ENCODE data around the gene PLCL1.
"Not testable (repeated sequence)": the region's sequence is repeated elsewhere in the genome, so short reads cannot be mapped to it uniquely, and the experiment has no call there.

Gene PLCL1

DNA sequence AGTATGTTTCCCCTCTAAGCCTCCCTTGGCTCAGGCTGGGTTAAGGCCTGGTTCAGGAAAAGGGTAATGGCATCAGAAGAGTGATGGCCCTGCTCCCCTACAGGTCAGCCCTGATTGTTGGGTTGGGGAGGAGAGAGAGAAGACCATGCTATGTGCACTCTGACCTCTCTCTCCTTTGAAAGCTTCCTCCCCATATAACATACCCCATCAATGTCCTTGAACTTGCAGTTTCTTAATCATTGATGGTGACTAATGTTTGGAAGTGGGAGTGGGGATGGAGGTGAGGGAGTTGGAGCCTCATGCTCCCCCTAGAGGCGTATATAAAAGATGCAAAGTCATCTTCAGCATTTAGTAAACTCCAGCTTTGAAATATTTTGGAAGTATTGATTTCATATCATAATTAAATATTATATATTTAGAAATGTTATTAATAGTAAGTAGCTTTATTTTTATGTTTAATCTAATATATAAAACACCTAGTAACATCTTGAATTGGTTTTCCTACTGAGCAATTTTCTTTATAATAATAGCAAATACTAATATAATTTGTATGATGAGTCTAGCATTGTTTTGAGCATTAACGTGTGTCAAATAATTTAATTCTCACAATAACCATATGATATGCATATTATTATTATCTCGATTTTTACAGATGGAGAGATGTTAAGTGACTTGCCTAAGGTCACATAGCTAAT is 8.8 kb downstream of the PLCL1 start:
- H3K4me1 ChIP-seq (ENCODE audit: control insufficient read depth, low read depth, low read length), result no peaks in the 10 kb centered on the region
- H3K9ac ChIP-seq (ENCODE audit: low read length), result no peak overlapping the region
- no peaks in the 10 kb centered on the region for H3K9me3 ChIP-seq (ENCODE audit: control insufficient read depth, low read depth, low read length)
- H3K27ac ChIP-seq (ENCODE audit: low read length), result no peak overlapping the region
- no peak overlapping the region for H3K4me3 ChIP-seq (ENCODE audit: low read length)
- no peaks in the 10 kb centered on the region for H3K36me3 ChIP-seq (ENCODE audit: control insufficient read depth, low read depth, low read length)
- H3K27me3 ChIP-seq (ENCODE audit: control insufficient read depth, insufficient read depth, low read length), result no peaks in the 10 kb centered on the region

DNA sequence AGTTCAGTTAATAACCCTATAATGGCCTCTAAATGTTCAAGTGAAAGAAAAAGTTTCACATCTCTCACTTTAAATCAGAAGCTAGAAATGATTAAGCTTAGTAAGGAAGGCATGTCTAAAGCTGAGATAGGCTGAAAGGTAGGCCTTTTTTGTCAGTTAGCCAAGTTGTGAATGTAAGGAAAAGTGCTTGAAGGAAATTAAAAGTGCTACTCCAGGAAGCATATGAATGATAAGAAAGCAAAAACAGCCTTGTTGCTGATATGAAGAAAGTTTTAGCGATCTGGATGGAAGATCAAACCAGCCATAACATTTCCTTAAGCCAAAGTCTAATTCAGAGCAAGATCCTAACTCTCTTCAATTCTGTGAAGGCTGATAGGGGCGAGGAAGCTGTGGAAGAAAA is 10.1 kb downstream of the PLCL1 start:
- H3K4me1 ChIP-seq (ENCODE audit: control insufficient read depth, low read depth, low read length), result no peaks in the 10 kb centered on the region
- H3K9me3 ChIP-seq (ENCODE audit: control insufficient read depth, low read depth, low read length), result no peaks in the 10 kb centered on the region
- no peak overlapping the region for H3K4me3 ChIP-seq (ENCODE audit: low read length)
- no peaks in the 10 kb centered on the region for H3K36me3 ChIP-seq (ENCODE audit: control insufficient read depth, low read depth, low read length)
- no peaks in the 10 kb centered on the region for H3K27me3 ChIP-seq (ENCODE audit: control insufficient read depth, insufficient read depth, low read length)
- H3K27ac ChIP-seq (ENCODE audit: low read length), result no peak overlapping the region
- no peak overlapping the region for H3K9ac ChIP-seq (ENCODE audit: low read length)

DNA sequence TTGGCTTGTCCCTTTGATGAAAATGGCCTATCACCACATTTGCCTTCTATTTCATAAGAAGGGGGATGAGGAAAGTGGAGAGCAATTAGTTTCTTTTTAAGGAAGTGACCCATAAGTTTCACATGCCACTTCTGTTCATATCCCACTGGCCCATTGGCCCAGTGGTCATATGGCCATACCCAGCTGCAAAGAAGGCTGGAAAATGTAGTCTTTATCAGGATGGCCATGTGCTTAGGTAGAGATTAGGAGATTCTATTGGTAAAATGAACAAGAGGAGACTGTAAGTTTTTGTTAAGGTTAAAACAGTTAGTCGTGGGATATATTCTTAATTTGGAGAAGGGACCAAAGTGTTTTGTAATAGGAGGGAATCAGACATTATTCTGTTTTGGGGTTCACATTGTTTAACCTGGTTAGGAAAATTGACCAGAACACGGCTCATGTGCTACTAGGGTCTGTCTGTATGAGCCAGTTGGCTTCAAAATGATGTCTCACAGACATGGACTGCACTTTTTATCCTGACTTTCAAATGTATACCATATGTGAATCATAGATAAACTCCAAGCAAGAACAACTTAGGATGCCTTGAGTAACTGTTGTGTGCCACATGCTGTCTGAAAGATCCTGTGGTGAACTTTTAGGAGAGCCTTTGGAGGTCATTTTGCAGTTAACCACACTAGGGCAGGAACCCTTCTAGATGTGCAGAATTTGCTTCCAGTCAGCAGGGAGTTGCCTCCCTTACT is 17.3 kb downstream of the PLCL1 start:
- Histone ChIP-seq H3K36me3 (ENCODE audit: control insufficient read depth, low read depth, low read length) (no peaks in the 10 kb centered on the region), H3K4me1 (ENCODE audit: control insufficient read depth, low read depth, low read length) (no peaks in the 10 kb centered on the region), H3K27ac (ENCODE audit: low read length) (no peak overlapping the region), H3K27me3 (ENCODE audit: control insufficient read depth, insufficient read depth, low read length) (no peaks in the 10 kb centered on the region), H3K4me3 (ENCODE audit: low read length) (no peak overlapping the region), H3K9ac (ENCODE audit: low read length) (no peak overlapping the region), H3K9me3 (ENCODE audit: control insufficient read depth, low read depth, low read length) (no peaks in the 10 kb centered on the region)

DNA sequence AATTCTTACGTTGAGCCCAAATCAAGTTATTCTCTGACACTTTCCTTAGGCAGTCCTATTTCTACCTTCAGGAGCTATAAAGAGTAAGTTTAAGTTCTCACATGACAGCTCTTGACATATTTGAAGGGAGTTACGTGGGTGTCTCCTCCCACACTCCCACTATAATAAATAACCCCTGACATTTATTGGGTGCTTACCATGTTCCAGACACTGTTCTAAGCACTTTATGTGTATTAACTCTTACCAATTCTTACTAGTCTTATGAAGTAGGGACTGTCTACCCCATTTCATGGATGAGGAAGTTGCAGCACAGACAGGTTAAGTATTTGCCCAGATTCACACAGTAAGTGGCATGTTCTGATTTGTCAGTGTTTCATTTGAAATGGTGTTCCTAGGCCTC is 17.9 kb downstream of the PLCL1 start:
- no peak overlapping the region for H3K27ac ChIP-seq (ENCODE audit: low read length)
- no peak overlapping the region for H3K9ac ChIP-seq (ENCODE audit: low read length)
- H3K4me3 ChIP-seq (ENCODE audit: low read length), result no peak overlapping the region
- H3K36me3 ChIP-seq (ENCODE audit: control insufficient read depth, low read depth, low read length), result no peaks in the 10 kb centered on the region
- no peaks in the 10 kb centered on the region for H3K4me1 ChIP-seq (ENCODE audit: control insufficient read depth, low read depth, low read length)
- no peaks in the 10 kb centered on the region for H3K27me3 ChIP-seq (ENCODE audit: control insufficient read depth, insufficient read depth, low read length)
- H3K9me3 ChIP-seq (ENCODE audit: control insufficient read depth, low read depth, low read length), result no peaks in the 10 kb centered on the region

DNA sequence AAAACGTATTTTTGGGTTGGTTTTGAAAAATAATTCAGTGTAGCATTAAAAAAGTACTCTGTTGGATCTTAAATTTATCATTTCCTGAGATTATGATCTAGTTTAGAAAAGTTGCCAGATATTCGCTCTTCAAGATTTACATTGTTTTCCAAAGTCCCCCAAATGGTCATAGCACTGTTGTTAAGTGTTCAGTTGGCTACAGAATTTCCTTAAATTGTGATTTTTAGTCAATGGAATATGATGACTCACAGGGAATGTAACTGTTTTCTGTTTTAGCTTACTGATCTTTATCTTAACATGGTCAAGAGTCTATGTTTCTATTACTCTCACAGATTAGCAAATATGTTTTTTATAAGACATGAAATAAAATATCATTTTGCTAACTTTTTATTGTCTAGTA is 23.2 kb downstream of the PLCL1 start:
- H3K4me3 ChIP-seq (ENCODE audit: low read length), result no peak overlapping the region
- no peak overlapping the region for H3K9ac ChIP-seq (ENCODE audit: low read length)
- no peaks in the 10 kb centered on the region for H3K4me1 ChIP-seq (ENCODE audit: control insufficient read depth, low read depth, low read length)
- H3K9me3 ChIP-seq (ENCODE audit: control insufficient read depth, low read depth, low read length), result no peaks in the 10 kb centered on the region
- no peak overlapping the region for H3K27ac ChIP-seq (ENCODE audit: low read length)
- H3K36me3 ChIP-seq (ENCODE audit: control insufficient read depth, low read depth, low read length), result no peaks in the 10 kb centered on the region
- H3K27me3 ChIP-seq (ENCODE audit: control insufficient read depth, insufficient read depth, low read length), result no peaks in the 10 kb centered on the region

DNA sequence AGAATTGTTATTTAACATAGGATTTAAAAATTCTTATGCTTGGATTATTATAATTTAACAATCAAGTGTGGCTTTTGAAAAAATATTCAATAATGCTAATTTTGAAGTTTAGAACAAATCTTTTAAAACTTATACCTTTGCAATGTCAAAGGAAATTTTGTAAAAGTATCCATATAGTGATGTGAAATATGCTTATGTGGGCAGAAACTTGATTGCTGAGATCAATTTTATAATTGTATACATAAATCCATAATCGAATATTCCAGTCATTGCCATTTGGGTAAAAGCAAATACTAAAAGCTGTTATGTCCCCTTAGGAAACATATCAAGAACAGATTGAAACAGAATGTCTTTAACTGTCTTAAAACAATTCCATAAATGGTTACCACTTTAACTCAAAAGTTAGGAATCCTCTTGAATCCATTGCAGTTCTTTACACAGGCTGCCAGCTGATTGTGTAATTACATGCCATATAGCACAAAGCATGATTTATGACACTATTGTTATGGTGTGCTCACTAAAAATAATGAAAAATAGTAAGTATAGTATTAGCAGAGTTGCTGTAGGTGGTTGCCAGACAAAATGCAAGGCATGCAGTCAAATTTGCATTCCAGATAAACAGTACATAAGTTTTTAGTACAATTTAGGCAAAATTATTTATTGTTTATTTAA is 24.2 kb downstream of the PLCL1 start:
- Histone ChIP-seq H3K9me3 (ENCODE audit: control insufficient read depth, low read depth, low read length) (no peaks in the 10 kb centered on the region), H3K4me1 (ENCODE audit: control insufficient read depth, low read depth, low read length) (no peaks in the 10 kb centered on the region), H3K27me3 (ENCODE audit: control insufficient read depth, insufficient read depth, low read length) (no peaks in the 10 kb centered on the region), H3K36me3 (ENCODE audit: control insufficient read depth, low read depth, low read length) (no peaks in the 10 kb centered on the region), H3K4me3 (ENCODE audit: low read length) (no peak overlapping the region), H3K27ac (ENCODE audit: low read length) (no peak overlapping the region), H3K9ac (ENCODE audit: low read length) (no peak overlapping the region)

DNA sequence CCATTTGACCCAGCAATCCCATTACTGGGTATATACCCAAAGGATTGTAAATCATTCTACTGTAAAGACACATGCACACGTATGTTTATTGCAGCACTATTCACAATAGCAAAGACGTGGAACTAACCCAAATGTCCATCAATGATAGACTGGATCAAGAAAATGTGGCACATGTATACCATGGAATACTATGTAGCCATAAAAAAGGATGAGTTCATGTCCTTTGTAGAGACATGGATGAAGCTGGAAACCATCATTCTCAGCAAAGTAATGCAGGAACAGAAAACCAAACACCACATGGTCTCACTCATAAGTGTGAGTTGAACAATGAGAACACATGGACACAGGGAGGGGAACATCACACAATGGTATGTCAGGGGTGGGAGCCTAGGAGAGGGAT is 30.4 kb downstream of the PLCL1 start:
- H3K27ac ChIP-seq (ENCODE audit: low read length); H3K27me3 ChIP-seq (ENCODE audit: control insufficient read depth, insufficient read depth, low read length); H3K4me3 ChIP-seq (ENCODE audit: low read length); H3K36me3 ChIP-seq (ENCODE audit: control insufficient read depth, low read depth, low read length); H3K9me3 ChIP-seq (ENCODE audit: control insufficient read depth, low read depth, low read length); H3K4me1 ChIP-seq (ENCODE audit: control insufficient read depth, low read depth, low read length); H3K9ac ChIP-seq (ENCODE audit: low read length): not testable (repeated sequence)

DNA sequence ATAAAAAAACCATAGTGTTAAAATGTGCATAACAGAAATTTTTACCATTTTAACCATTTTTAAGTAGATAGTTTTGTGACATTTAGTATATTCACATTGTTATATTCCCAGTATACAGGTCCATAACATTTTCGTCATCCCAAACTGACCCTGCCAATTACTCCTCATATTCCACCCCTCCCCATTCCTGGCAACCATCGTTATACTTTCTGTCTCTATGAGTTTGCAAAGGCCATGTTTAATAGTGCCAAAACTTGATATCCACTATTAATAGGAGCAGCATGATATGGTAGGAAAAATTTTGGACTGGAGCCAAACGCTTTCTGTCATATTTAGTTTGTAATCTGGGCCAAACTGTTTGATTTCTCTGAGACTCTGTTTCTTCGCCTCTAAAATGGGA is 30.9 kb downstream of the PLCL1 start:
- H3K4me3 ChIP-seq (ENCODE audit: low read length), result no peak overlapping the region
- H3K9ac ChIP-seq (ENCODE audit: low read length), result no peak overlapping the region
- H3K27ac ChIP-seq (ENCODE audit: low read length), result no peak overlapping the region
- H3K27me3 ChIP-seq (ENCODE audit: control insufficient read depth, insufficient read depth, low read length), result no peaks in the 10 kb centered on the region
- H3K36me3 ChIP-seq (ENCODE audit: control insufficient read depth, low read depth, low read length), result no peaks in the 10 kb centered on the region
- H3K4me1 ChIP-seq (ENCODE audit: control insufficient read depth, low read depth, low read length), result no peaks in the 10 kb centered on the region
- no peaks in the 10 kb centered on the region for H3K9me3 ChIP-seq (ENCODE audit: control insufficient read depth, low read depth, low read length)

DNA sequence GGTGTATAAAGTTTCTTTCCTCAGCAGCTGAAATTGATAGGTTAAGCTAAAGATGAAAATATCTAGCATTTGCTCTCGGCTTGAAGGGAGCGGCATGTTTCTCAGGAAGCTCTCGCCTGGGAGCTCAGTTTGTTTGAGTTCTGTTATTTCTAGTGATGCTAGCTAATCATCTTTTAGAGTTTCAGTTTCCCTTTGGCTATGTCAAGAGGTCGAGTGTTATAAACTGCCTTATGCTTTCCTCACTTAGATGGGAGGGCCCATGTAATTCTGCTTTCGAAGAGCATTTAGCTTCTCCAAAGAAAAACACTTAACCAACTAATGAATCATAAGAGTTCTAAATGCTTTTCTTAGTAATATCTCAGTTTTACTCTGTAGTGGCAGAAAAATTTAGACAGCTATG is 33.6 kb downstream of the PLCL1 start:
- H3K27ac ChIP-seq (ENCODE audit: low read length), result no peak overlapping the region
- no peak overlapping the region for H3K4me3 ChIP-seq (ENCODE audit: low read length)
- no peaks in the 10 kb centered on the region for H3K27me3 ChIP-seq (ENCODE audit: control insufficient read depth, insufficient read depth, low read length)
- no peaks in the 10 kb centered on the region for H3K9me3 ChIP-seq (ENCODE audit: control insufficient read depth, low read depth, low read length)
- H3K4me1 ChIP-seq (ENCODE audit: control insufficient read depth, low read depth, low read length), result no peaks in the 10 kb centered on the region
- no peak overlapping the region for H3K9ac ChIP-seq (ENCODE audit: low read length)
- H3K36me3 ChIP-seq (ENCODE audit: control insufficient read depth, low read depth, low read length), result no peaks in the 10 kb centered on the region

DNA sequence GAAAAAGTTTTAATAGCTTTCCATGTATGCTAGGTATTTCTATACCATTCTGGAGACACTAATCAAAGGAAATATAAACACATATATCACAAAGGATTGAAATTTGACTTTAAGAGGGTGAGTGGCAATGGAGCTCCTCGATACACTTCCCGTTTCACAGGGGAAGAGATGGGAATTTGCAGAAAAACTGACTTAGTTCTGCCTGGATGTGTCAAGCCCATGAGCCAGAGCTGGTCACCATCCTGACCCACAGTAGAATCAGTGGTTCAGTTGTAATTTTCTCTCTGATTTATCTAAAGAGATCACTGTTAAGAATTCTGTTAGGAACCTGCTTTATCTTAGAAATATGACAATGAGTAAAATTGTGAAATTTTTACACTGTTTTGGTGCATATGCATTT is 34.2 kb downstream of the PLCL1 start:
- H3K27ac ChIP-seq (ENCODE audit: low read length), result no peak overlapping the region
- no peaks in the 10 kb centered on the region for H3K9me3 ChIP-seq (ENCODE audit: control insufficient read depth, low read depth, low read length)
- H3K9ac ChIP-seq (ENCODE audit: low read length), result no peak overlapping the region
- no peak overlapping the region for H3K4me3 ChIP-seq (ENCODE audit: low read length)
- H3K27me3 ChIP-seq (ENCODE audit: control insufficient read depth, insufficient read depth, low read length), result no peaks in the 10 kb centered on the region
- H3K4me1 ChIP-seq (ENCODE audit: control insufficient read depth, low read depth, low read length), result no peaks in the 10 kb centered on the region
- no peaks in the 10 kb centered on the region for H3K36me3 ChIP-seq (ENCODE audit: control insufficient read depth, low read depth, low read length)

DNA sequence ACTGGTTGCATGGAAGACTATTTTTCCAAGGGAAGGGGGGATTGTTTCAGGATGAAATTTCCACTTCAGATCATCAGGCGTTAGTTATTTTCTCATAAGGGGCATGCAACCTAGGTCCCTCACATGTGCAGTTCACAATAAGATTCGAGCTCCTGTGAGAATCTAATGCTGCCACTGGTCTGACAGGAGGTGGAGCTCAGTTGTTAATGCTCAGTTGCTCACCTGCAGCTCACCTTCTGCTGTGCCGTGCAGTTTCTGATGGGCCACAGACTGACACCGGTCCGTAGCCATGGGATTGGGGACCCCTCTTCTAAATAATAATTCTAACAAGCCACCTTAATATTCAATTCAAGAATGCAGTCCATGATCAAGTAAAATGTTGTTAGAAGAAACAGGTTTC is 34.9 kb downstream of the PLCL1 start:
- Histone ChIP-seq H3K9ac (ENCODE audit: low read length) (no peak overlapping the region), H3K4me1 (ENCODE audit: control insufficient read depth, low read depth, low read length) (no peaks in the 10 kb centered on the region), H3K4me3 (ENCODE audit: low read length) (no peak overlapping the region), H3K36me3 (ENCODE audit: control insufficient read depth, low read depth, low read length) (no peaks in the 10 kb centered on the region), H3K9me3 (ENCODE audit: control insufficient read depth, low read depth, low read length) (no peaks in the 10 kb centered on the region), H3K27ac (ENCODE audit: low read length) (no peak overlapping the region), H3K27me3 (ENCODE audit: control insufficient read depth, insufficient read depth, low read length) (no peaks in the 10 kb centered on the region)

DNA sequence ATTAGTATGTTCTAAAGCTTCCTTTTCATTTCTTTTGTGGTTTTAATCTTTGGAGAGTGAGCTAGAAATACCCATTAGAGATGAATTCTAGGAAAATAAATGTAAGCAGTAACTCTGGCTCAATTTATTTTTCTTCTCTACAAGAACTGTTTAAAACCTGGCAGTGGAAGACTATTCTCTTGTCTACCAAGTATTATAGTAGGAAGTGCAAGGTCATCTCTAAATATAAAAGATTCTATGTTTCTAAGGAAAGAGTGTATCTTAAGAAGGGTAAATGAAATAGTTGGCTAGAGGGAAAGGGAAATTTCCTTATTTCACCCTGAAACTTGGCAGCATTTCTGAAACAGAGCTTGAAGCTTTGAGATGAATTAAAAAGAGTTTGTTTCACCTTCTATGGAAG is 35.5 kb downstream of the PLCL1 start:
- no peaks in the 10 kb centered on the region for H3K9me3 ChIP-seq (ENCODE audit: control insufficient read depth, low read depth, low read length)
- H3K4me3 ChIP-seq (ENCODE audit: low read length), result no peak overlapping the region
- no peak overlapping the region for H3K9ac ChIP-seq (ENCODE audit: low read length)
- H3K27ac ChIP-seq (ENCODE audit: low read length), result no peak overlapping the region
- no peaks in the 10 kb centered on the region for H3K36me3 ChIP-seq (ENCODE audit: control insufficient read depth, low read depth, low read length)
- no peaks in the 10 kb centered on the region for H3K27me3 ChIP-seq (ENCODE audit: control insufficient read depth, insufficient read depth, low read length)
- no peaks in the 10 kb centered on the region for H3K4me1 ChIP-seq (ENCODE audit: control insufficient read depth, low read depth, low read length)

All from iPS-18a (cell line).